GM19099 (cell line): ENCODE data around the gene PRR15L.

ENCODE experiments used
- POLR2A ChIP-seq: IDR thresholded peaks from 3 replicates; pipeline ENCODE4 v1.6.1; 2011; ENCODE audit warnings: low read depth; ENCODE audit not compliant: insufficient read length; ENCODE audit errors: extremely low read depth

The PRR15L gene

GRCh38 chr17:47975189-47975822 lies 17.6 kb upstream of the PRR15L start:
- no peak for TF ChIP-seq POLR2A

GRCh38 chr17:47973541-47973940 lies 15.9 kb upstream of the PRR15L start:
- no peak for TF ChIP-seq POLR2A

GRCh38 chr17:47970725-47971499 lies 13.2 kb upstream of the PRR15L start, which contains the start of gene CDK5RAP3:
Gene CDK5RAP3 (plus strand): TSS chr17:47971113. CDS start chr17:47971147, 34 bp downstream.
- peak; percentile 93 for TF ChIP-seq POLR2A

GRCh38 chr17:47969930-47970724 lies 12.4 kb upstream of the PRR15L start:
- TF ChIP-seq POLR2A = no peak

GRCh38 chr17:47968836-47969235 lies 11.2 kb upstream of the PRR15L start:
- no peak for TF ChIP-seq POLR2A

- no peak for TF ChIP-seq POLR2A
Measured at GRCh38 chr17:47967607-47968252, 10.0 kb upstream of the PRR15L start.

GRCh38 chr17:47966079-47966519 lies 8.4 kb upstream of the PRR15L start:
- TF ChIP-seq POLR2A = no peak

GRCh38 chr17:47964856-47965255 lies 7.2 kb upstream of the PRR15L start:
- TF ChIP-seq POLR2A = no peak

GRCh38 chr17:47962901-47963300 lies 5.2 kb upstream of the PRR15L start:
- no peak for TF ChIP-seq POLR2A

- no peak for TF ChIP-seq POLR2A
Measured at GRCh38 chr17:47961406-47961805, 3.7 kb upstream of the PRR15L start.

- no peak for TF ChIP-seq POLR2A
Measured at GRCh38 chr17:47959825-47960655, 2.4 kb upstream of the PRR15L start.

- TF ChIP-seq POLR2A = no peak
Measured at GRCh38 chr17:47956791-47957590, 692 bp downstream of the PRR15L start.

- no peak for TF ChIP-seq POLR2A
Measured at GRCh38 chr17:47955497-47956461, 1.9 kb downstream of the PRR15L start.

GRCh38 chr17:47953909-47954308 lies 3.8 kb downstream of the PRR15L start:
- TF ChIP-seq POLR2A = no peak
